Right kidney (tissue), 1 donor: ENCODE measurements around the gene FLAD1.

Source experiments
- DNase-seq: peaks from one replicate; pipeline ENCODE4 v3.0.0-alpha.2; 2016

FLAD1 gene

DNA sequence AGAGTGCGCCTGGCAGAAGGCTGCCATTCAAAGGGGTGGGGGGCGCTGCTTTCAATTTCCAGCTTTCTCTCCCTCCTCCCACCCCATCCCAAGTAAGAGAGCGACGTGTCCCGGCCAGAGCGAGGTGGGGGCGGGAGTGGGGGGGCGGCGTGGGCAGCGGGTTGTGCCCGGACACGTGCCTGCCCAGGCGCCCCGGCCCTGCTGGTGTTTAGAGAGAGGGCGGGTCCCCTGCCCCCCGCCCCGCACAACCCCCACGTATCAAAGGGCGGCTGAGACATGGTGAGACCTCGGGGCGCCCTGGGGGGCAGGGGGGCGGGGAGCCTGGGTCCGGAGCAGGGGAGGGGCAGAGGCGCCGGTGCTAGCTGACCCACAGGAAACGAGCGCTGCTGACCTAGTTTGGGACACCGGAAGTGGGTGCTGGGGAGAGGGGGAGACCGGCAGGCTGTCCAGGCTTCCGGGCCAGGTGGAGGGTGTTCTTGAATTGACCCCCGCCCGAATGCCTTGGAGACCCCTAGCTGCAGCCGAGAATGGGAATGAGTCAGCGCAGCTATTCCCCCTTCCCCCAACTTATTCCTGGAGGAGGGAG is 20.7 kb downstream of the FLAD1 start:
- DNase-seq, result peak; percentile 40

- DNase-seq, result no peak
These were observed 21.4 kb downstream of the FLAD1 start for GRCh38 chr1:155004352-155005075.

- no peak for DNase-seq
These were observed 22.2 kb downstream of the FLAD1 start for GRCh38 chr1:155005076-155006011.

- no peak for DNase-seq
These were observed 23.5 kb downstream of the FLAD1 start for GRCh38 chr1:155006601-155007101.

GRCh38 chr1:155007251-155007828 is 24.2 kb downstream of the FLAD1 start:
- DNase-seq, result no peak

DNA sequence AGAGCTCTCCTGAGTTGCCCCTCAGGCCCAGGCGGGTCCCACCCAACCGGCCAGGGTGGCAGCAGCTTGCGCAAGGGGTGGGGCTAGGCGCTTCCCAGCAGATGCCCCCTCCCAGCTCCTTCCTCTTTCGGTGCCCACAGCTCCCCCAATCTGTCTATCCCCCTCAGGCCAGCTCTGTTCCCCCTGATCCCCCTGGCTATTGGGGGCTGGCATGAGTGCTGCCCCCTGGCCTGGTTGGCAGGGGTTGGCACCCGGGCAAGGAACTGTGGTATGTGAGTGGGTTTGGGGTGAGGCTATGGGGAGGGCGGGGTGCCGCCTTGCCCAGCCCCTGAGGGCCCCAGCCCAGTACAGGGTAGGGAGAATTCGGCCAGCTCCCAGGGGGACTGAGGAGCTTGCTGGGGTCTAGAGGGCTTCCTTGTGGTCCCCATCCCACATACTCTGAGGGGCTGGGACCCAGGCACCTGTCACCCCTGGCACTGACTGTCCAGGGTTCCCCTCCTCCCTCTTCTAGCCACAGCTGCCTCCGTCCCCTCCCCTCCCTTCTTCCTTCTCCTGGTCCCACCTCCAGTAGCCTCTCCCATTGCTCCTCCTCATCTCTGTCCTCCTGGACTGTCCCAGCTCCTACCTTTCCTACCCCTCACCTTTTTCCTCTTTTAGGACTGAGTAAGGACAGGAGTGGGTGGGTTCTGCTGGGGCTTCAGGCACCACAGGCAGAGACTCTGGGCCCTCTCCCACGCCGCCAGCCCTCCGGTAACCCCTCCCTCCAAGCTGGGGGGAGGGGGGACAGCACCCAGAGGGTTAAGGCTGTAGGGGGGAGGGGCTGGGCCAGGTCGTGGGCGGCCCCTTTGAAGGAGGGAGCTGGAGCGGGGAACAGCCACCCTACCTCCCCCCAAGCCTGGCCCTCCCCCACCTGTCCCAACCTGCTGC is 25.1 kb downstream of the FLAD1 start:
- DNase-seq, result no peak

DNA sequence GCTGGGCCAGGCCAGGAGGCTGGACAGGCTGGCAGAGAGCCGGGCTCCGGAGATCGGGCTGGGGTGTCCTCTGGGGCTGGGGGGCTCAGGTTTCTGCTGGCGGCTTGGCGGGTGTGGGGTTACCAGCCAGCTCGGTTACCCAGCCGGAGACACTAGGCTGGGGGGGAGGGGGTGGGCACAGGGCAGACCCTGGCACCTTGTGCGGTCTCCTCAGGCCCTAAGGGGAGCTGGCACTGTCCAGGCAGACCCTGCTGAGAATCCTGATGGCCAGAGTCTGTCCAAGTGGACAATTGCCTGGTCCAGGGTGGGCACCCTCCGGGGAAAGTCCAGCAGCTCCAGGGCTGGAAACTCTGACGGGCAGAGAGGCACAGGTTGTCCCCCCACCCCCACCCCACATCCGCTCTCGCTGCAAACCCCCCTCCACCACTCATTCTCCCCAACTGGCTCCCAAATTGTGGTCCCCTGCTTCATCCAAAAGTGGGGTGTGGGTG is 26.1 kb downstream of the FLAD1 start:
- no peak for DNase-seq

- DNase-seq, result no peak
These were observed 26.6 kb downstream of the FLAD1 start for GRCh38 chr1:155009742-155010141.

GRCh38 chr1:155010211-155010918 is 27.2 kb downstream of the FLAD1 start:
- DNase-seq, result no peak

DNA sequence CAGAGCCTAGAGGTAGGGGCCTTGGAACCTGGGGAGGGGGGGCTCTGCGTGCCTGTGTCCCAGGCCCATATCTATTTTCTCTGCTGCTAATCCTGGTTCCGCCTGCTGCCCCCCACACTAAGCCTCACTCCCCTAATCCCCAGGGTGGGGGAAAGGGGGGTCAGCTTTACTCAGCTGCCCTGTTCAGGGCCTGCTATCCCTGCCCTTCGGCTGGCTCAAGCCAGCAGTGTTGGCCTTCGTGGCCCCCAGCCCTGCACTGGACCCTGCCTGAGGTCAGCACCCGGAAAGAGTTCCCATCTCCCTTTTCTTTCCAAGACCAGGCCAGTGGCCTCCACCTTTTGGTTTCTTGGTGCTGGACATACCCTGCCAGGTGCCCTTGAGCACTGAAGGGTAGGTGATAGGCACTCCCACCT is 27.9 kb downstream of the FLAD1 start:
- DNase-seq, result no peak

GRCh38 chr1:155011437-155012025 is 28.4 kb downstream of the FLAD1 start:
- no peak for DNase-seq

- no peak for DNase-seq
These were observed 28.9 kb downstream of the FLAD1 start for GRCh38 chr1:155012026-155012546.

DNA sequence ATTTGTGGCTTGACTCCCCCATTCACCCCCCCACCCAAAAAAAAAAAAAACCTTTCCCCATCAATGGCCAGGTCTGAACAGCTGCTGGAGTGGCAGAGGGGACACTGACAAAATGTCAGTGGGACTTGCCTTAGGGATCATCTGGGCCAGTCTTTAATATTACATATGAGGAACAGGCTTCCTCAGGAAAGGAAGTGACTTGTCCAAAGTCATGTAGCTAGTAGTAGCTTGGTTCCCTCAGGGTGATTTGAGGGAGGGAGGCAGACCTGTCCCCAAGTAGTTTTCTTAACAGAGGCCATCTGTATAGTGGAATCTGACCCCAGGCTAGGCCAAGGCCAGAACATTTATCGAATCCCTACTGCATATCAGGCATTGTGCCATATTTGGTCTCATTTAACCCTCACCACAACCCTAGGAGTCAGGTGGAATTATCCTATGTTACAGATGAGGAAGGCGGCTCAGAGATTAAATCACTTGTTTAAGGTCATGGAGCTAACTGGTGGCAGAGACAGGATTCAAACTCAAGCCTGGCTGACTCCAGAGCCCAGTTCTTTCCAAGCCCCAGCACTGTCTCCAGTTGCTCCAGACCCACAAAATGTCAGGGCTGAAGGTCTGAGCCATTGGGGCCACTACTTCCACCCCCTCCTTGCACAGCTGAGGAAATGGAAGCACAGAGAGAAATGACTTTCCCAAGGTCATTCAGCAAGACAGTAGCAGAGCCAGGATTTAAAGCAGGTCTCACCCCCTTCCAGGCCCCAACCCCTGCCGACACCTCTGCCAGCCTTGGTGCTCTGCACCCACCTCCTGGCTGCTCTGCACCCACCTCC is 29.8 kb downstream of the FLAD1 start:
- no peak for DNase-seq

GRCh38 chr1:155013632-155014031 is 30.5 kb downstream of the FLAD1 start:
- DNase-seq, result no peak

DNA sequence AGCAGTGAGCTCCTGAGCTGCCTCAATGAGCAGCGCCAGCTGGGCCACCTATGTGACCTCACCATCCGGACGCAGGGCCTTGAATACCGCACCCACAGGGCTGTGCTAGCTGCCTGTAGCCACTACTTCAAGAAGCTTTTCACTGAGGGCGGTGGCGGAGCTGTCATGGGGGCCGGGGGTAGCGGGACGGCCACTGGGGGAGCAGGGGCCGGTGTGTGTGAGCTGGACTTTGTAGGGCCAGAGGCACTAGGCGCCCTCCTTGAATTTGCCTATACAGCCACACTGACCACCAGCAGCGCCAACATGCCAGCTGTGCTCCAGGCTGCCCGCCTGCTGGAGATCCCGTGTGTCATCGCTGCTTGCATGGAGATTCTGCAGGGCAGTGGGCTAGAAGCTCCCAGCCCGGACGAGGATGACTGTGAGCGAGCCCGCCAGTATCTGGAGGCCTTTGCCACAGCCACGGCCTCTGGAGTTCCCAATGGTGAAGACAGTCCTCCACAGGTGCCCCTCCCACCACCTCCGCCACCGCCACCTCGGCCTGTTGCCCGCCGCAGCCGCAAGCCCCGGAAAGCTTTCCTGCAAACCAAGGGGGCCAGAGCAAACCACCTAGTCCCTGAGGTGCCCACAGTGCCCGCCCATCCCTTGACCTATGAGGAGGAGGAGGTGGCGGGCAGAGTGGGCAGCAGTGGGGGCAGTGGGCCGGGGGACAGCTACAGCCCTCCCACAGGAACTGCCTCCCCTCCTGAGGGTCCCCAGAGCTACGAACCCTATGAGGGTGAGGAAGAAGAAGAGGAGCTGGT is 31.8 kb downstream of the FLAD1 start:
- no peak for DNase-seq

- DNase-seq, result no peak
These were observed 32.5 kb downstream of the FLAD1 start for GRCh38 chr1:155015527-155016230.

GRCh38 chr1:155016231-155016831 is 33.2 kb downstream of the FLAD1 start:
- DNase-seq, result no peak
